Muscle layer of duodenum (tissue), 2 donors: ENCODE data around the gene SLC27A2.

Experiments used
- H3K27ac ChIP-seq: one replicate; pipeline ENCODE4 v1.7.0; 2013; ENCODE audit warnings: mild to moderate bottlenecking, low read length
- H3K27me3 ChIP-seq: one replicate; pipeline ENCODE4 v1.7.0; 2013; ENCODE audit warnings: low read depth, mild to moderate bottlenecking, control low read depth, low read length
- H3K36me3 ChIP-seq, 2 donors: one replicate each; pipeline ENCODE4 v1.7.0; 2013; ENCODE audit warnings: low read length in 2 of 2, control low read depth in 1 of 2, mild to moderate bottlenecking in 1 of 2; ENCODE audit not compliant: insufficient read depth in 2 of 2, control insufficient read depth in 1 of 2
- H3K4me1 ChIP-seq, 2 donors: one replicate each; pipeline ENCODE4 v1.7.0; 2013; ENCODE audit warnings: low read length in 2 of 2, mild to moderate bottlenecking in 2 of 2, control low read depth in 1 of 2, moderate library complexity in 1 of 2; ENCODE audit not compliant: insufficient read depth in 2 of 2, control insufficient read depth in 1 of 2
- H3K4me3 ChIP-seq, 2 donors: one replicate each; pipeline ENCODE4 v1.7.0; 2013; ENCODE audit warnings: low read length in 2 of 2, low read depth in 1 of 2, mild to moderate bottlenecking in 1 of 2
- H3K9me3 ChIP-seq, 2 donors: one replicate each; pipeline ENCODE4 v1.7.0; 2013; ENCODE audit warnings: low read length in 2 of 2, control low read depth in 1 of 2, mild to moderate bottlenecking in 1 of 2; ENCODE audit not compliant: control insufficient read depth in 1 of 2
- donor health status: healthy.

Gene SLC27A2

GRCh38 chr15:50192926-50193620, 11.1 kb downstream of the SLC27A2 start:
- H3K4me1 ChIP-seq, result no peaks in the 10 kb centered on the region
- H3K9me3 ChIP-seq, result no peaks in the 10 kb centered on the region
- H3K27ac ChIP-seq, result no peak overlapping the region

GRCh38 chr15:50202003-50202402, 20.0 kb downstream of the SLC27A2 start:
- no peak overlapping the region for H3K4me3 ChIP-seq
- no peaks in the 10 kb centered on the region for H3K36me3 ChIP-seq
- H3K27ac ChIP-seq, result no peak overlapping the region
- H3K9me3 ChIP-seq, result no peaks in the 10 kb centered on the region
- no peaks in the 10 kb centered on the region for H3K4me1 ChIP-seq
- H3K27me3 ChIP-seq, result no peaks in the 10 kb centered on the region

More at GRCh38 chr15:50192926-50193620, 11.1 kb downstream of the SLC27A2 start:
- Histone ChIP-seq H3K27me3 (no peaks in the 10 kb centered on the region), H3K36me3 (no peaks in the 10 kb centered on the region), H3K4me3 (no peak overlapping the region)

GRCh38 chr15:50206020-50206419, 24.0 kb downstream of the SLC27A2 start:
- Histone ChIP-seq H3K36me3 (no peaks in the 10 kb centered on the region), H3K27me3 (no peaks in the 10 kb centered on the region), H3K27ac (no peak overlapping the region), H3K9me3 (no peaks in the 10 kb centered on the region), H3K4me3 (no peak overlapping the region), H3K4me1 (no peaks in the 10 kb centered on the region)

GRCh38 chr15:50209809-50210208, 27.8 kb downstream of the SLC27A2 start:
- H3K4me1 ChIP-seq, result no peaks in the 10 kb centered on the region
- no peak overlapping the region for H3K4me3 ChIP-seq
- peaks cover 0 to 5% of the 10 kb centered on the region in 2 donors for H3K9me3 ChIP-seq
- no peaks in the 10 kb centered on the region for H3K27me3 ChIP-seq
- no peaks in the 10 kb centered on the region for H3K36me3 ChIP-seq
- H3K27ac ChIP-seq, result no peak overlapping the region

- Histone ChIP-seq H3K4me3 (no peak overlapping the region), H3K4me1 (no peaks in the 10 kb centered on the region), H3K36me3 (no peaks in the 10 kb centered on the region), H3K27me3 (no peaks in the 10 kb centered on the region), H3K27ac (no peak overlapping the region), H3K9me3 (peaks cover 0 to 5% of the 10 kb centered on the region in 2 donors)
These were observed 28.6 kb downstream of the SLC27A2 start for GRCh38 chr15:50210462-50211157.

GRCh38 chr15:50218291-50218690, 36.3 kb downstream of the SLC27A2 start:
- Histone ChIP-seq H3K4me1 (no peaks in the 10 kb centered on the region), H3K4me3 (no peak overlapping the region), H3K36me3 (no peaks in the 10 kb centered on the region), H3K27ac (no peak overlapping the region), H3K9me3 (no peaks in the 10 kb centered on the region), H3K27me3 (no peaks in the 10 kb centered on the region)

- H3K27me3 ChIP-seq, result no peaks in the 10 kb centered on the region
- no peaks in the 10 kb centered on the region for H3K4me1 ChIP-seq
- H3K27ac ChIP-seq, result no peak overlapping the region
- no peaks in the 10 kb centered on the region for H3K9me3 ChIP-seq
- no peaks in the 10 kb centered on the region for H3K36me3 ChIP-seq
- H3K4me3 ChIP-seq, result no peak overlapping the region
These were observed 36.7 kb downstream of the SLC27A2 start for GRCh38 chr15:50218691-50219090.

GRCh38 chr15:50219820-50220219, 37.8 kb downstream of the SLC27A2 start:
- no peaks in the 10 kb centered on the region for H3K27me3 ChIP-seq
- H3K27ac ChIP-seq, result no peak overlapping the region
- H3K4me3 ChIP-seq, result no peak overlapping the region
- no peaks in the 10 kb centered on the region for H3K4me1 ChIP-seq
- no peaks in the 10 kb centered on the region for H3K36me3 ChIP-seq
- H3K9me3 ChIP-seq, result no peaks in the 10 kb centered on the region

GRCh38 chr15:50222181-50222580, 40.2 kb downstream of the SLC27A2 start:
- Histone ChIP-seq H3K36me3 (no peaks in the 10 kb centered on the region), H3K4me1 (no peaks in the 10 kb centered on the region), H3K4me3 (no peak overlapping the region), H3K27me3 (no peaks in the 10 kb centered on the region), H3K9me3 (no peaks in the 10 kb centered on the region), H3K27ac (no peak overlapping the region)

GRCh38 chr15:50224606-50225005, 42.6 kb downstream of the SLC27A2 start:
- Histone ChIP-seq H3K36me3 (no peaks in the 10 kb centered on the region), H3K4me3 (no peak overlapping the region), H3K4me1 (no peaks in the 10 kb centered on the region), H3K9me3 (no peaks in the 10 kb centered on the region), H3K27me3 (no peaks in the 10 kb centered on the region), H3K27ac (no peak overlapping the region)

GRCh38 chr15:50225057-50225456, 43.1 kb downstream of the SLC27A2 start:
- no peak overlapping the region for H3K4me3 ChIP-seq
- H3K9me3 ChIP-seq, result no peaks in the 10 kb centered on the region
- H3K27ac ChIP-seq, result no peak overlapping the region

More at GRCh38 chr15:50225057-50225456, 43.1 kb downstream of the SLC27A2 start:
- Histone ChIP-seq H3K4me1 (no peaks in the 10 kb centered on the region), H3K27me3 (no peaks in the 10 kb centered on the region), H3K36me3 (no peaks in the 10 kb centered on the region)
